Measurements from ENCODE around the gene GABRR3. TPM values are rescaled to one million over a fixed set of nuclear protein-coding genes. Genes with fewer than 3 reads are reported as not detected.

The GABRR3 gene
- polyA plus RNA-seq, 2 donors, result not detected

GRCh38 chr3:97938444-97938843 lies 96.7 kb downstream of the GABRR3 start:
- Histone ChIP-seq H3K27me3 (ENCODE audit: control insufficient read depth in 1 of 2, insufficient read depth in 2 of 2, low read length in 2 of 2) (no peaks in the 10 kb centered on the region), H3K36me3 (ENCODE audit: control insufficient read depth in 2 of 2, insufficient read depth in 2 of 2, low read length in 1 of 2) (peaks cover 0 to 11% of the 10 kb centered on the region in 2 donors), H3K27ac (ENCODE audit: low read depth in 2 of 2, low read length in 1 of 2) (no peak overlapping the region), H3K4me1 (ENCODE audit: control insufficient read depth in 2 of 2, insufficient read depth in 2 of 2, low read length in 1 of 2) (no peaks in the 10 kb centered on the region), H3K9me3 (ENCODE audit: control insufficient read depth in 2 of 2, insufficient read depth in 1 of 2, low read depth in 1 of 2, low read length in 1 of 2) (no peaks in the 10 kb centered on the region), H3K4me3 (ENCODE audit: low read depth in 1 of 2, low read length in 2 of 2) (no peak overlapping the region)
- WGBS, 2 donors, result 86 to 89% methylated on average over 1 of the region's 1 CpG

GRCh38 chr3:97937205-97937604 lies 97.9 kb downstream of the GABRR3 start:
- WGBS, 2 donors, result 94% methylated on average over 2 of the region's 2 CpGs
- Histone ChIP-seq H3K27me3 (ENCODE audit: control insufficient read depth in 1 of 2, insufficient read depth in 2 of 2, low read length in 2 of 2) (no peaks in the 10 kb centered on the region), H3K36me3 (ENCODE audit: control insufficient read depth in 2 of 2, insufficient read depth in 2 of 2, low read length in 1 of 2) (peaks cover 0 to 13% of the 10 kb centered on the region in 2 donors), H3K27ac (ENCODE audit: low read depth in 2 of 2, low read length in 1 of 2) (no peak overlapping the region), H3K4me1 (ENCODE audit: control insufficient read depth in 2 of 2, insufficient read depth in 2 of 2, low read length in 1 of 2) (no peaks in the 10 kb centered on the region), H3K4me3 (ENCODE audit: low read depth in 1 of 2, low read length in 2 of 2) (no peak overlapping the region), H3K9me3 (ENCODE audit: control insufficient read depth in 2 of 2, insufficient read depth in 1 of 2, low read depth in 1 of 2, low read length in 1 of 2) (no peaks in the 10 kb centered on the region)

- Histone ChIP-seq H3K4me3 (ENCODE audit: low read depth in 1 of 2, low read length in 2 of 2) (no peak overlapping the region), H3K9me3 (ENCODE audit: control insufficient read depth in 2 of 2, insufficient read depth in 1 of 2, low read depth in 1 of 2, low read length in 1 of 2) (no peaks in the 10 kb centered on the region), H3K36me3 (ENCODE audit: control insufficient read depth in 2 of 2, insufficient read depth in 2 of 2, low read length in 1 of 2) (peaks cover 3 to 15% of the 10 kb centered on the region in 2 donors), H3K4me1 (ENCODE audit: control insufficient read depth in 2 of 2, insufficient read depth in 2 of 2, low read length in 1 of 2) (no peaks in the 10 kb centered on the region), H3K27ac (ENCODE audit: low read depth in 2 of 2, low read length in 1 of 2) (no peak overlapping the region), H3K27me3 (ENCODE audit: control insufficient read depth in 1 of 2, insufficient read depth in 2 of 2, low read length in 2 of 2) (no peaks in the 10 kb centered on the region)
- WGBS, 2 donors, result 87 to 92% methylated on average over 1 of the region's 1 CpG
Measured at GRCh38 chr3:97935842-97936241, 99.3 kb downstream of the GABRR3 start.

Other genes starting within 250 kb of the GABRR3 start
- 10 to 100 TPM in 1 of 2 donors, 1 to 10 TPM in 1; 5.0 to 10.0 TPM for gene CRYBG3, start 213.3 kb downstream of the GABRR3 start, polyA plus RNA-seq
- gene RIOX2, start 62.9 kb downstream of the GABRR3 start, polyA plus RNA-seq, result 10 to 100 TPM; 24.0 to 27.9 TPM
- not detected for gene OR5AC2, start 51.9 kb upstream of the GABRR3 start, polyA plus RNA-seq
- gene OR5H1, start 95.4 kb upstream of the GABRR3 start, polyA plus RNA-seq, result not detected
- gene OR5H14, start 112.2 kb upstream of the GABRR3 start, polyA plus RNA-seq, result not detected
- gene OR5H15, start 131.4 kb upstream of the GABRR3 start, polyA plus RNA-seq, result not detected
- not detected for gene OR5H6, start 228.9 kb upstream of the GABRR3 start, polyA plus RNA-seq
- not detected for gene OR5H2, start 247.2 kb upstream of the GABRR3 start, polyA plus RNA-seq